IPS-NIHi7 (cell line): ENCODE results near the gene CA10.
A peak's percentile ranks its signal among the peaks of the same experiment; 100 is the strongest.

Experiments
- DNase-seq: peaks from one replicate; pipeline ENCODE4 v3.0.0; 2012; ENCODE audit warnings: mixed read lengths; ENCODE audit errors: extremely low spot score

CA10 gene

GRCh38 chr17:51951741-51952140 is 206.8 kb downstream of the CA10 start:
- no peak for DNase-seq

GRCh38 chr17:51948128-51948527 is 210.4 kb downstream of the CA10 start:
- no peak for DNase-seq

- no peak for DNase-seq
These were observed 211.3 kb downstream of the CA10 start for GRCh38 chr17:51947160-51947735.

- DNase-seq, result no peak
These were observed 212.2 kb downstream of the CA10 start for GRCh38 chr17:51946311-51946710.

- no peak for DNase-seq
These were observed 217.2 kb downstream of the CA10 start for GRCh38 chr17:51941272-51941671.

- no peak for DNase-seq
These were observed 221.2 kb downstream of the CA10 start for GRCh38 chr17:51937264-51937663.

- DNase-seq, result no peak
These were observed 223.0 kb downstream of the CA10 start for GRCh38 chr17:51935477-51935876.

- DNase-seq, result no peak
These were observed 224.9 kb downstream of the CA10 start for GRCh38 chr17:51933647-51934046.

- DNase-seq, result no peak
These were observed 232.1 kb downstream of the CA10 start for GRCh38 chr17:51926448-51926847.

GRCh38 chr17:51921500-51921899 is 237.0 kb downstream of the CA10 start:
- peak; percentile 14 for DNase-seq

- DNase-seq, result no peak
These were observed 243.9 kb downstream of the CA10 start for GRCh38 chr17:51914577-51914976.

- DNase-seq, result no peak
These were observed 244.9 kb downstream of the CA10 start for GRCh38 chr17:51913491-51914205.

GRCh38 chr17:51912939-51913338 is 245.6 kb downstream of the CA10 start:
- DNase-seq, result peak; percentile 35

GRCh38 chr17:51911237-51911636 is 247.3 kb downstream of the CA10 start:
- DNase-seq, result no peak

GRCh38 chr17:51909971-51910370 is 248.5 kb downstream of the CA10 start:
- DNase-seq, result no peak

GRCh38 chr17:51908841-51909537 is 249.5 kb downstream of the CA10 start:
- no peak for DNase-seq

- no peak for DNase-seq
These were observed 251.5 kb downstream of the CA10 start for GRCh38 chr17:51907041-51907440.

GRCh38 chr17:51904379-51904778 is 254.1 kb downstream of the CA10 start:
- DNase-seq, result no peak

- peak; percentile 33 for DNase-seq
These were observed 257.3 kb downstream of the CA10 start for GRCh38 chr17:51901242-51901641.

GRCh38 chr17:51891936-51892335 is 266.6 kb downstream of the CA10 start:
- DNase-seq, result no peak

GRCh38 chr17:51890710-51891109 is 267.8 kb downstream of the CA10 start:
- no peak for DNase-seq

GRCh38 chr17:51888816-51889215 is 269.7 kb downstream of the CA10 start:
- DNase-seq, result no peak

- no peak for DNase-seq
These were observed 281.5 kb downstream of the CA10 start for GRCh38 chr17:51876986-51877385.
